HEK293 (cell line): ENCODE data around the gene LRRC34.
A peak's percentile ranks its signal among the peaks of the same experiment; 100 is the strongest.

Source experiments
- CTCF ChIA-PET: fragments of 350-600 bp; formaldehyde crosslinking; extraction: SDS; loops from one replicate; lab custom pipeline; 2021; ENCODE audit warnings: antibody characterized with exemption; lab: Yijun Ruan, JAX
- POLR2A ChIA-PET: fragments of 300-600 bp; formaldehyde crosslinking; extraction: SDS; loops from one replicate; lab custom pipeline; 2020; ENCODE audit warnings: antibody characterized with exemption, inconsistent platforms; lab: Yijun Ruan, JAX
- H3K27ac ChIP-seq: fragments of 200-500 bp; sonication (Bioruptor generic); 2 replicates; pipeline ENCODE4 v1.5.1; 2014; ENCODE audit warnings: low read depth, low read length, control low read depth, inconsistent platforms; ENCODE audit errors: extremely low read depth
- H3K36me3 ChIP-seq, 2 experiments: fragments of 200-500 bp in 1 of 2; sonication (Bioruptor generic) in 1 of 2; 1 replicate in 1 of 2; 2 replicates in 1 of 2; pipeline ENCODE4 v1.5.1; 2014 to 2017; ENCODE audit warnings: inconsistent platforms in 2 of 2, low read length in 2 of 2; ENCODE audit not compliant: control insufficient read depth in 2 of 2, insufficient read depth in 1 of 2
- H3K4me1 ChIP-seq: fragments of 200-500 bp; sonication (Bioruptor generic); 2 replicates; pipeline ENCODE4 v1.5.1; 2014; ENCODE audit warnings: mild to moderate bottlenecking, low read length, inconsistent platforms; ENCODE audit not compliant: control insufficient read depth, insufficient read depth
- H3K4me3 ChIP-seq: 2 replicates; pipeline ENCODE4 v1.5.1; 2011; ENCODE audit warnings: low read depth, mild to moderate bottlenecking, control low read depth, low read length, moderate library complexity
- H3K9me3 ChIP-seq: fragments of 200-500 bp; sonication (Bioruptor generic); 2 replicates; pipeline ENCODE4 v1.5.1; 2014; ENCODE audit warnings: low read depth, low read length, inconsistent platforms; ENCODE audit not compliant: control insufficient read depth, insufficient read depth
- BCL11A ChIP-seq: fragments of 450-650 bp; formaldehyde crosslinking; IDR thresholded peaks from 2 replicates; pipeline ENCODE4 v1.5.1; 2016; ENCODE audit warnings: low read depth, missing biosample characterization, missing genetic modification characterization
- ELK4 ChIP-seq: IDR thresholded peaks from 2 replicates; pipeline ENCODE4 v1.6.1; 2011; ENCODE audit warnings: mild to moderate bottlenecking, low read depth, low read length, borderline replicate concordance
- HOXC10 ChIP-seq: sonication (generic); formaldehyde crosslinking; IDR thresholded peaks from 2 replicates; pipeline ENCODE4 v1.8.1; 2023; ENCODE audit warnings: mild to moderate bottlenecking, missing genetic modification reagents
- OVOL3 ChIP-seq: fragments of 450-650 bp; formaldehyde crosslinking; IDR thresholded peaks from 2 replicates; pipeline ENCODE4 v1.5.1; 2016; ENCODE audit warnings: missing biosample characterization, missing genetic modification characterization
- ZBTB11 ChIP-seq: fragments of 450-650 bp; formaldehyde crosslinking; conservative IDR thresholded peaks from 2 replicates; pipeline ENCODE4 v1.5.1; 2016; ENCODE audit warnings: low read depth, missing biosample characterization, missing genetic modification characterization
- ZBTB17 ChIP-seq: fragments of 450-650 bp; formaldehyde crosslinking; IDR thresholded peaks from 2 replicates; pipeline ENCODE4 v1.5.1; 2016; ENCODE audit warnings: missing biosample characterization, missing genetic modification characterization
- ZFP3 ChIP-seq: fragments of 450-650 bp; formaldehyde crosslinking; IDR thresholded peaks from 2 replicates; pipeline ENCODE4 v1.5.1; 2016; ENCODE audit warnings: low read depth, missing biosample characterization, missing genetic modification characterization
- ZIC2 ChIP-seq: fragments of 450-650 bp; formaldehyde crosslinking; IDR thresholded peaks from 2 replicates; pipeline ENCODE4 v1.5.1; 2016; ENCODE audit warnings: missing biosample characterization, missing genetic modification characterization
- ZNF112 ChIP-seq: fragments of 450-650 bp; formaldehyde crosslinking; IDR thresholded peaks from 2 replicates; pipeline ENCODE4 v1.5.0; 2017; ENCODE audit warnings: missing biosample characterization, missing genetic modification characterization
- ZNF121 ChIP-seq: fragments of 450-650 bp; formaldehyde crosslinking; IDR thresholded peaks from 2 replicates; pipeline ENCODE4 v1.5.1; 2016; ENCODE audit warnings: missing biosample characterization, missing genetic modification characterization
- ZNF133 ChIP-seq: fragments of 450-650 bp; formaldehyde crosslinking; IDR thresholded peaks from 2 replicates; pipeline ENCODE4 v1.5.1; 2016; ENCODE audit warnings: missing biosample characterization, missing genetic modification characterization
- ZNF274 ChIP-seq, 2 experiments: fragments of 200-500 bp in 1 of 2; fragments of 450-650 bp in 1 of 2; sonication (Bioruptor generic) in 1 of 2; formaldehyde crosslinking in 1 of 2; IDR thresholded peaks; 2 replicates each; pipeline versions ENCODE4 v1.5.1 to v1.6.1; 2014 to 2016; ENCODE audit warnings: borderline replicate concordance in 1 of 2, inconsistent platforms in 1 of 2, low read length in 1 of 2, missing biosample characterization in 1 of 2, missing genetic modification characterization in 1 of 2
- ZNF449 ChIP-seq: fragments of 450-650 bp; formaldehyde crosslinking; IDR thresholded peaks from 2 replicates; pipeline ENCODE4 v1.5.1; 2017; ENCODE audit warnings: missing biosample characterization, mild to moderate bottlenecking, missing genetic modification characterization, moderate library complexity
- ZNF600 ChIP-seq: fragments of 450-650 bp; formaldehyde crosslinking; IDR thresholded peaks from 2 replicates; pipeline ENCODE4 v1.5.1; 2016; ENCODE audit warnings: missing biosample characterization, missing genetic modification characterization
- ZNF610 ChIP-seq: fragments of 450-650 bp; formaldehyde crosslinking; IDR thresholded peaks from 2 replicates; pipeline ENCODE4 v1.5.1; 2016; ENCODE audit warnings: missing biosample characterization, missing genetic modification characterization, borderline replicate concordance
- ZNF639 ChIP-seq: fragments of 450-650 bp; formaldehyde crosslinking; IDR thresholded peaks from 2 replicates; pipeline ENCODE4 v1.5.1; 2016; ENCODE audit warnings: missing biosample characterization, missing genetic modification characterization
- ZNF768 ChIP-seq: fragments of 450-650 bp; formaldehyde crosslinking; IDR thresholded peaks from 2 replicates; pipeline ENCODE4 v1.5.1; 2018; ENCODE audit warnings: missing biosample characterization, mild to moderate bottlenecking, missing genetic modification characterization
- ZNF785 ChIP-seq: fragments of 450-650 bp; formaldehyde crosslinking; IDR thresholded peaks from 2 replicates; pipeline ENCODE4 v1.5.1; 2016; ENCODE audit warnings: missing biosample characterization, missing genetic modification characterization

LRRC34 gene

GRCh38 chr3:169841171-169841570 lies 28.5 kb upstream of the LRRC34 start:
- no peak overlapping the region for H3K27ac ChIP-seq
- TF ChIP-seq HOXC10 (no peak), ZIC2 (tag by site-specific recombination) (peak; percentile 38), ZNF274 (IDR thresholded peaks at IDR 0.05; ENCODE audit: low read length) (no peak), ZNF274 (tag by site-specific recombination; IDR thresholded peaks at IDR 0.05; ENCODE audit: borderline replicate concordance) (no peak), ZNF121 (tag by site-specific recombination) (no peak), ZNF639 (tag by site-specific recombination) (no peak), BCL11A (tag by site-specific recombination) (no peak), ZNF785 (tag by site-specific recombination) (no peak), ZBTB17 (tag by site-specific recombination) (0 out of 2 replicates have a peak, but pooled peaks have one; percentile 22), OVOL3 (tag by site-specific recombination) (no peak)
- TF ChIP-seq, all 188 proteins: peak for 2
- no peaks in the 10 kb centered on the region for H3K36me3 ChIP-seq
- POLR2A ChIA-PET, result no interaction called here
- H3K4me3 ChIP-seq, result no peak overlapping the region
- H3K9me3 ChIP-seq, result no peaks in the 10 kb centered on the region
- CTCF ChIA-PET, result no interaction called here
- no peaks in the 10 kb centered on the region for H3K4me1 ChIP-seq

GRCh38 chr3:169838511-169839030 lies 25.9 kb upstream of the LRRC34 start:
- CTCF ChIA-PET, result no interaction called here
- H3K36me3 ChIP-seq, result no peaks in the 10 kb centered on the region
- POLR2A ChIA-PET, result no interaction called here

More at GRCh38 chr3:169838511-169839030, 25.9 kb upstream of the LRRC34 start:
- TF ChIP-seq ZFP3 (tag by site-specific recombination) (no peak), ZNF112 (no peak), ZNF133 (tag by site-specific recombination) (no peak), ZNF768 (no peak), ZNF449 (tag by site-specific recombination) (no peak), ZBTB17 (tag by site-specific recombination) (no peak), ELK4 (no peak), ZNF600 (tag by site-specific recombination) (no peak), ZNF610 (tag by site-specific recombination) (no peak), ZBTB11 (no peak)
- Histone ChIP-seq H3K4me3 (no peak overlapping the region), H3K9me3 (no peaks in the 10 kb centered on the region), H3K4me1 (no peaks in the 10 kb centered on the region), H3K27ac (no peak overlapping the region)
